Measurements from ENCODE around the gene MMS19. TPM values are rescaled to one million over a fixed set of nuclear protein-coding genes. Genes with fewer than 3 reads are reported as not detected.
"Not testable (repeated sequence)": the region's sequence is repeated elsewhere in the genome, so short reads cannot be mapped to it uniquely, and the experiment has no call there.

Gene MMS19
- total RNA-seq, 1 donor from 2014 or later, result 147 TPM

- DNase-seq (ENCODE audit: extremely low read depth, low read depth, low spot score), result no peak
These were observed 64.2 kb downstream of the MMS19 start for GRCh38 chr10:97434055-97434454.

GRCh38 chr10:97428572-97428981, 69.6 kb downstream of the MMS19 start:
- no peak for DNase-seq (ENCODE audit: extremely low read depth, low read depth, low spot score)

GRCh38 chr10:97427571-97428179, 70.5 kb downstream of the MMS19 start:
- no peak for DNase-seq (ENCODE audit: extremely low read depth, low read depth, low spot score)

GRCh38 chr10:97426776-97427570, 71.2 kb downstream of the MMS19 start:
- DNase-seq (ENCODE audit: extremely low read depth, low read depth, low spot score), result no peak

GRCh38 chr10:97425964-97426775, 72.1 kb downstream of the MMS19 start, which contains the start of gene PGAM1:
Gene PGAM1, plus strand, starts transcription at chr10:97426191. Its CDS starts 117 bp downstream, at chr10:97426308.
- peak; percentile 61 for DNase-seq (ENCODE audit: extremely low read depth, low read depth, low spot score)

- not testable (repeated sequence) for DNase-seq (ENCODE audit: extremely low read depth, low read depth, low spot score)
These were observed 74.5 kb downstream of the MMS19 start for GRCh38 chr10:97423757-97424098.

GRCh38 chr10:97416565-97416964, 81.7 kb downstream of the MMS19 start:
- no peak for DNase-seq (ENCODE audit: extremely low read depth, low read depth, low spot score)

GRCh38 chr10:97412891-97413304, 85.3 kb downstream of the MMS19 start:
- DNase-seq (ENCODE audit: extremely low read depth, low read depth, low spot score), result no peak

GRCh38 chr10:97411406-97411805, 86.8 kb downstream of the MMS19 start:
- no peak for DNase-seq (ENCODE audit: extremely low read depth, low read depth, low spot score)

- no peak for DNase-seq (ENCODE audit: extremely low read depth, low read depth, low spot score)
These were observed 89.7 kb downstream of the MMS19 start for GRCh38 chr10:97408496-97408992.

Other genes with a start within 250 kb of the MMS19 start
- 6.0 and 9.2 TPM in 2 replicates for gene ARHGAP19, start 205.8 kb downstream of the MMS19 start, total RNA-seq
- gene FRAT1, start 179.2 kb downstream of the MMS19 start, total RNA-seq, result 3.3 and 5.7 TPM in 2 replicates
- 10.3 and 10.6 TPM in 2 replicates for gene FRAT2, start 163.7 kb downstream of the MMS19 start, total RNA-seq
- 16.5 and 33.0 TPM in 2 replicates for gene RRP12, start 97.1 kb downstream of the MMS19 start, total RNA-seq
- 414 and 482 TPM in 2 replicates for gene PGAM1, start 72.2 kb downstream of the MMS19 start, total RNA-seq
- 40.2 and 41.5 TPM in 2 replicates for gene EXOSC1, start 52.4 kb downstream of the MMS19 start, total RNA-seq
- gene ZDHHC16, start 52.2 kb downstream of the MMS19 start, total RNA-seq, result 39.3 and 61.9 TPM in 2 replicates
- gene UBTD1, start 502 bp upstream of the MMS19 start, total RNA-seq, result 105 and 111 TPM in 2 replicates
- gene ANKRD2, start 74.4 kb upstream of the MMS19 start, total RNA-seq, result 0.24 TPM in 1 of 2 replicates, not detected in the other
- 0.12 and 0.15 TPM in 2 replicates for gene HOGA1, start 86.0 kb upstream of the MMS19 start, total RNA-seq
- not detected in 2 replicates for gene C10orf62, start 91.3 kb upstream of the MMS19 start, total RNA-seq
- gene MORN4, start 135.1 kb upstream of the MMS19 start, total RNA-seq, result 3.9 and 9.7 TPM in 2 replicates
- 26.6 and 30.3 TPM in 2 replicates for gene PI4K2A, start 142.2 kb upstream of the MMS19 start, total RNA-seq
- 2.4 and 3.0 TPM in 2 replicates for gene AVPI1, start 188.8 kb upstream of the MMS19 start, total RNA-seq
- gene MARVELD1, start 215.3 kb upstream of the MMS19 start, total RNA-seq, result 39.0 and 50.3 TPM in 2 replicates
- gene ZFYVE27, start 238.7 kb upstream of the MMS19 start, total RNA-seq, result 11.4 and 22.6 TPM in 2 replicates